D721Med (cell line): ENCODE measurements around the gene TSKS.
"Not testable (repeated sequence)": the region's sequence is repeated elsewhere in the genome, so short reads cannot be mapped to it uniquely, and the experiment has no call there.

Experiments
- DNase-seq: peaks from one replicate; pipeline ENCODE4 v3.0.0; 2011; ENCODE audit warnings: low spot score; ENCODE audit not compliant: insufficient read length
- FAIRE-seq: peaks from 2 replicates; lab custom pipeline; 2011; peaks lifted over from hg19 to GRCh38; lab: Jason Lieb, UNC
- CTCF ChIP-seq: IDR thresholded peaks from 2 replicates; pipeline ENCODE4 v1.5.1; 2012; ENCODE audit warnings: mild to moderate bottlenecking, control low read depth; ENCODE audit not compliant: insufficient read depth; ENCODE audit errors: missing control alignments

Gene TSKS

GRCh38 chr19:49739933-49740332, 23.2 kb downstream of the TSKS start:
- no peak for DNase-seq
- no peak for FAIRE-seq
- no peak for TF ChIP-seq CTCF

GRCh38 chr19:49739098-49739497, 24.0 kb downstream of the TSKS start:
- DNase-seq = no peak
- no peak for TF ChIP-seq CTCF
- FAIRE-seq = no peak

- TF ChIP-seq CTCF = no peak
- no peak for FAIRE-seq
- DNase-seq = no peak
These were observed 24.8 kb downstream of the TSKS start for GRCh38 chr19:49738268-49738667.

- no peak for TF ChIP-seq CTCF
- no peak for DNase-seq
- no peak for FAIRE-seq
These were observed 32.9 kb downstream of the TSKS start for GRCh38 chr19:49730166-49730565.

- DNase-seq (no peak), FAIRE-seq (no peak)
- no peak for TF ChIP-seq CTCF
These were observed 35.7 kb downstream of the TSKS start for GRCh38 chr19:49727217-49728030.

- DNase-seq, FAIRE-seq: not testable (repeated sequence)
These were observed 43.7 kb downstream of the TSKS start for GRCh38 chr19:49719420-49719819.

- DNase-seq (no peak), FAIRE-seq (no peak)
- TF ChIP-seq CTCF = no peak
These were observed 44.1 kb downstream of the TSKS start for GRCh38 chr19:49718991-49719390.
